HG02588 (cell line): Measurements from ENCODE around the gene CCDC69.
"Not testable (repeated sequence)": the region's sequence is repeated elsewhere in the genome, so short reads cannot be mapped to it uniquely, and the experiment has no call there.

Experiments used
- ATAC-seq: cut with Tn5 transposase; IDR thresholded peaks from one replicate; pipeline ENCODE4 v1.9.1; 2021; ENCODE audit warnings: mild to moderate bottlenecking, moderate library complexity; ENCODE audit not compliant: unreplicated experiment

The CCDC69 gene

DNA sequence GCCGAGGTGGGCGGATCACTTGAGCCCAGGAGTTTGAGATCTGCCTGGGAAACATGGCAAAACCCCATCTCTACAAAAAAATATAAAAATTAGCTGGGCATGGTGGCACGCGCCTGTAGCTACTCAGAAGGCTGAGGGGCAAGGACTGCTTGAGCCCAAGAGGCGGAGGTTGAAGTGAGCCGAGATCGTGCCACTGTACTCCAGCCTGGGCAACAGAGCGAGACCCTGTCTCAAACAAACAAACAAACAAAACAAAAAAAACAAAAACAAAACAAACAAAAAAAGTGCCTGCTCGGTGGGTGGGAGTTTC, 26.6 kb downstream of the CCDC69 start:
- ATAC-seq = not testable (repeated sequence)

DNA sequence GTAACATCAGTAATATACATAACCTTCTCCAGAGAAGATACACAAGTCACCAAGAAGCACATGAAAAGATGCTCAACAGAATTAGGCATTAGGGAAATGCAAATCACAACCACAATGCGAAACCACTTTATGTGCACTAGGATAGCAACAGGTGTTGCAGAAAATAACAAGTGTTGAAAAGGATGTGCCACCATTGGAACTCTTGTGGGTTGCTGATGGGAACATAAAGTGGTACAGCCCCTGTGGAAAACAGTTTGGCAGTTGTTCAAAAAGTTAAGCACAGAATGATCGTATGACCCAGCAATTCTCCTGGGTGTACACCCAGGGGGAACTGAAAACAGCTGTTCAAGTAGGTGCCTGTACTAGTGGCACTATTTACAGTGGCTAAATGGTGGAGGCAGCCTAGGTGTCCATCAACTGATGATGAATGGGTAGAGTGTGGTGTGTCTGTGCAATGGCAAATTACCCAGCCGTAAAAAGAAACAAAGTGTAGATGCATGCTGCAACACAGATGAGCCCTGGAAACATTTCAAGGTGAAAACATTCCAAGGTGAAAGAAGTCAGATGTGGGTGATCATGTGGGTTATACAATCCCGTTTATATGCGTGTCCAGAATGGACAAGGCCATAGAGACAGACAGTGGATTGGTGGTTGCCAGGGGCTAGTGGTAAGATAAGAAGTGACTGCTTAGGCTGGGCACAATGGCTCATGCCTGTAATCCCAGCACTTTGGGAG, 27.2 kb downstream of the CCDC69 start:
- ATAC-seq = peak; percentile 92

DNA sequence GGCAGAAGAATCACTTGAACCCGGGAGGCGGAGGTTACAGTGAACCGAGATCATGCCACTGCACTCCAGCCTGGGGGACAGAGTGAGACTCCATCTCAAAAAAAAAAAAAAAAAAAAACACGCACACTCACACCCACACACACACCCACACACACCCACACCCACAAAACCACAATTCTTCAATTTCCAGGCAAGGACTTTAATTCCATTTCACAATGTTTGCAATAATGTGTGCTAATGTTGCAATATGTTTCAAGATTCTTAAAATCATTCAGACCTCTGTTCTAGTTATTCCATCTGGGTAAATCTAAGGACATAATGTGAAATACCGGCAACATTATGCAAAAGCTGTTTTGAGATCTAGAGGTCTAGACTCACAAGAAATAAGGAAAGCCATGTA, 28.3 kb downstream of the CCDC69 start:
- no peak for ATAC-seq

- no peak for ATAC-seq
Observed at GRCh38 chr5:151192626-151193025, 31.3 kb downstream of the CCDC69 start.

GRCh38 chr5:151191661-151192060, 32.2 kb downstream of the CCDC69 start:
- ATAC-seq = no peak

GRCh38 chr5:151189151-151189550, 34.7 kb downstream of the CCDC69 start:
- ATAC-seq = no peak

GRCh38 chr5:151186538-151186937, 37.4 kb downstream of the CCDC69 start:
- ATAC-seq = no peak

DNA sequence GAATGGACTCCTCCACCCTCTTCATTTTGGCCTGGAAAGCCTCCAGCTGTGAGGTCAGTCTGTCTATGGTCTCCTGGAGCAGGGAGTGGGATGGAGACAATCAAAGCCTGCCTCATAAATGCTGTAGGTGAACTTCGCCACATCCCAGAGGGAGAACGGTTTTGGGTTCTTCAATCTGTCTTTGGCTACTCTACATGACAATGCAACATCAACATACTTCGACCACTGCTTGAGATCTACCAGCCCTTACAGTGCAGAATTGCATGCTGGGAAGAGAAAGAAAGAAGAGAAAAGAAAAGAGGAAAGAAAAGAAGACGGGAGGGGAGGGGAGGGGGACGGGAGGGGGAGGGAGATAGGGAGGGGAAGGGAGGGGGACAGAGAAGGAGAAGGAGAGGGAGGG, 37.8 kb downstream of the CCDC69 start:
- no peak for ATAC-seq

DNA sequence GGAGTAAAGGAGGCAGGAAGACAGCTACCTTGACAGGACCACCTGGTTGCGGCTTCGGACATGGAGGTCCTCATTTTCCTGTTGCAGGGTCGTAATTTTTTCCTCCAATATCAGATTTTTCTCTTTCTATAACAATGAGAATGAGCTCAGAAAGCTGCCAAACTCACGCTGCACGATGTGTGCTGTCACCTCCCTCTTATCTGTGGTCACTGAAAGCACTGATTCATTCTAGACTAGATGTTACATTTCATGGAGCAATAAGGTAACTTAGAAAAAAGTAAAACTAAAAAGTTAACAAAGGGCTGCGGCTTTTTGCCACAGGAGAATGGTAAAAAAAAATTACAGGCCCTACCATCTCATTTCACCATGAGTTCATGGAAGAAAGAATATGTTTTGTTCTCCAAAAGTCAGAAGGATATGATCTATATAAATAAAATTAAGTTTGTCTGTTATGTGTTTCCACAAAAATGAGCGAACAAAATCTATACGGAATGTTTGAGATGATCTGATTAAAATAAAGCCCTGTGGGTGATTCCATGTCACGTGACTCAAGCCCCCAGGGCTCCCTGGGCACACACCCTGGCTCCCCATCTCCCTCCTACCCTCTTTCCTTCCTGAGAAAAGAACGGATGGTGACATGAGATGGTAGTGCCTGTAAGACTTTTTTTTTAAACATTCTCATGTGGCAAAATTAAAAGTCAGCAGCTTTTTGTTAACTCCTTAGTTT, 39.4 kb downstream of the CCDC69 start:
- ATAC-seq = no peak

- no peak for ATAC-seq
Observed at GRCh38 chr5:151183456-151184245, 40.2 kb downstream of the CCDC69 start.

GRCh38 chr5:151182976-151183375, 40.9 kb downstream of the CCDC69 start:
- no peak for ATAC-seq

GRCh38 chr5:151182524-151182900, 41.4 kb downstream of the CCDC69 start:
- ATAC-seq = no peak

DNA sequence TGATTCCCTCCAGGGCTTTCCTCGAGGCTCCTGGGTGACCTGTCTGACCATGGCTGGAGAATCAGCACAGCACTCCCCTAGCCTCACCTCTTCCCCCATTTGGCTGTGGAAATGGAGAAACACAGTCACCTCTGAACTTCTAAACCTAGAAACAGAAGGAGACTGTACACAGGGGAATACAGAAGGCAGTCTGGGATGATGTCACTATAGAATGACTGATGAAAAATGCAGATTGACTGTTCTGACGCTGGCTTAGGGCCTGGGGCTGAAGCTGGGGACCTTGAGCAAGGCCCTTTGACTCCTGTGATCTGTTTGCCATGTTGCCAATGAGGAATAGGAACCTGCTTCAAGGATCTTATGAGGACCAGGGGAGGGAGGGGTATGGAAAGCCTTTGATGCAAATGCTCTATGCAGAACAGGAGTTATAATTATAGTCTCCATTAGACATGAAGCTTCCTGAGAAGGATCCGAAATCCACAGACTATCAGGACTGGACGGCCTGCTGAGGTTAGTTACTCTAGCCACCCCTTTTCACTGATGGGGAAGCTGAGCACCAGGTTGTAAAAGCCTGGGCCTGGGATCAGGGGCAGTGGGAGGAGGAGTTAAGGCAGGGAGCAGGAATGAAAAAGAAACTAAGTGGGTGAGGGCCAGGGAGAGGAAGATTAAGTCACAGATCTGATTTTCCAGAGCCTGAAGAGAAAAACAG, 41.9 kb downstream of the CCDC69 start:
- ATAC-seq = no peak

GRCh38 chr5:151180291-151180690, 43.6 kb downstream of the CCDC69 start:
- ATAC-seq = no peak

GRCh38 chr5:151179489-151179840, 44.4 kb downstream of the CCDC69 start:
- no peak for ATAC-seq

GRCh38 chr5:151178777-151179488, 45.0 kb downstream of the CCDC69 start:
- ATAC-seq = no peak

- ATAC-seq = no peak
Observed at GRCh38 chr5:151178372-151178771, 45.5 kb downstream of the CCDC69 start.

- ATAC-seq = not testable (repeated sequence)
Observed at GRCh38 chr5:151176268-151176667, 47.6 kb downstream of the CCDC69 start.

DNA sequence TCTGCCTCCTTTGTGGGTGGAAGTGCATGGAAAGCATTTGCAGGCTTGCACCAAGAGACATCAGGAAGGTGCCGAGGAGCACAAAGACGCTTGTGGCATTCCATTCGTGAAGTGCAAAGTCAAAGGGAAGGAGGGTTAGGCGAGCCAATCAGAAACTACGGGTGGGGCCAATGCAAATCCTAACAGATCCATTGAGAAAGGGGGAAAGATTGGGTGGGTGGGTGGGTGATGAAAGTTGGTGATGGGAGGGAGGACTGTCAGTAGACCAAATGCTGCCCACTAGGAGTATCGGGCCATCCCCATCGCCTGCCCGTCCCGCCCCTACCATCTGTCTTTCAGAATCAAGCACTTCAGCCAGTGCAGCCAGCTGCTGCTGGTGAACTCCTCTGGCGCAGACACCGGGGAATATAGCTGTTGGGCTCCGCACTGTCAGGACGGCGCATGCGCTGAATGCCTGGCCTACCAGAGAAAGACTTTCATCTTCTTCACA, 49.2 kb downstream of the CCDC69 start:
- ATAC-seq = no peak
